Gastrocnemius medialis (tissue), 4 donors: ENCODE data around the gene MASTL.

Experiments
- CTCF ChIP-seq, 5 experiments: fragments of 450-650 bp in 3 of 5; fragments of 200-600 bp in 2 of 5; sonication (generic) in 2 of 5; IDR thresholded peaks in 4 of 5; conservative IDR thresholded peaks in 1 of 5; 1 replicate in 4 of 5; 2 replicates in 1 of 5; pipeline ENCODE4 v1.5.1; 2016 to 2019; ENCODE audit warnings: antibody characterized with exemption in 5 of 5, mild to moderate bottlenecking in 3 of 5, moderate library complexity in 3 of 5
- POLR2A ChIP-seq, 2 donors: fragments of 450-650 bp; IDR thresholded peaks; one replicate each; pipeline ENCODE4 v1.6.1; 2017; ENCODE audit warnings: antibody characterized with exemption in 2 of 2, mild to moderate bottlenecking in 2 of 2, moderate library complexity in 2 of 2

GRCh38 chr10:27155066-27155754, at the start of gene MASTL:
- no peak for TF ChIP-seq CTCF (IDR thresholded peaks at IDR 0.05 in 4 of 5, conservative IDR thresholded peaks at IDR 0.05 in 1 of 5)
- peak; percentile 89 to 92 for TF ChIP-seq POLR2A (IDR thresholded peaks at IDR 0.05)
